Cardiac fibroblast (primary cell): ENCODE data around the gene BTN3A1.
A peak's percentile ranks its signal among the peaks of the same experiment; 100 is the strongest.

Experiments
- DNase-seq, 2 donors: peaks; one replicate each; pipeline versions ENCODE4 v3.0.0 to v3.0.0-alpha.2; 2010; ENCODE audit warnings: low read depth in 2 of 2
- H3K4me3 ChIP-seq, 2 donors: replicated peaks in 1 of 2; 1 replicate in 1 of 2; 2 replicates in 1 of 2; pipeline ENCODE4 v1.5.1; 2011; ENCODE audit warnings: low read depth in 2 of 2, low read length in 2 of 2, mild to moderate bottlenecking in 2 of 2, moderate library complexity in 1 of 2
- TF ChIP-seq, protein P1 (sequence below): IDR thresholded peaks from one replicate; pipeline ENCODE4 v1.5.1; 2011; ENCODE audit warnings: low read depth, mild to moderate bottlenecking, low read length, inconsistent platforms

BTN3A1 gene

DNA sequence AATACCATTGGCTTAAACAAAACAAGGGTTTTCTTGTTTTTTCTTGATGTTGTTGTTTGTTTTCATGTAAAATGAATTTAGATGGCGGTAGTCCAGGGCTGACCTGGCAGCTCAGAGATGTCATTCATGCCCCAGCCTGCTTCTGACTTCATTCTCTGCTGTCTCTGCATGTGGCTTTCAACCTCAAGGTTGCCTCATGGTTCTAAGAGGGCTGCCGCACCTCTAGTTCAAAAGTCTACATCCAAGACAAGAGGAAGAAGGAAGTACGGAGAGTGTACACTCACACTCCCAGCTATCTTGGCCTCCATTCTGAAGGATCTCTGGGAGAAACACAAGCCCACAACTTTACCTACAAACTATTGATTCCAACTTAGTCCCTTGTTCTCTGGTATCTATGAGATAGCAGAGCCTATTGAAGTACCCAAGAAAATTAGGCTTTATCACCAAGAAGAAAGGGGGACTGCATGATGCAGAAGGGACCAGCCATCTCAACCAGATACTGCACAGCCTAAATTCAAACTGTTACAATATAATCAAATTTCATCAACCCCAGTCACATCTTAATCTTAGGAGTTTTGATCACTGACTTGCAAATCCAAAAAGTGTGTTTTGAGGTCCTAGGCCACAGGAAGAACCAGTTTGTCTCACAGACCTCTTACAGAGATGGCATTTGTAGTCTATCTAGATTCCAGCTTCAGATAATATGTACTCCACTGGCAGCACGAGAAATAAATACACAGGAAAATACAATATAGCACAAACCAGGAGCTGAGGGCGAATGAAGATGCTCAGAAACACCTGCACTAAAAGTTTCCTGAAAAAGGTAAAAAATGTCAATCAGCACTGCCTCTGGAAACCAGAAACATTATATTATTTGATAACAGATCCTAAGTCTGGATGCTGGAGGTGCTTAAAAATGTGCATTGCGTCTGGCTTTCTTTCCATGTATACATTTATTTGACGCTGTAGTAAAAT is 37.4 kb downstream of the BTN3A1 start:
- H3K4me3 ChIP-seq: peak overlapping the region in 1 of 2 donors; percentile 63
- TF ChIP-seq, protein P1, sequence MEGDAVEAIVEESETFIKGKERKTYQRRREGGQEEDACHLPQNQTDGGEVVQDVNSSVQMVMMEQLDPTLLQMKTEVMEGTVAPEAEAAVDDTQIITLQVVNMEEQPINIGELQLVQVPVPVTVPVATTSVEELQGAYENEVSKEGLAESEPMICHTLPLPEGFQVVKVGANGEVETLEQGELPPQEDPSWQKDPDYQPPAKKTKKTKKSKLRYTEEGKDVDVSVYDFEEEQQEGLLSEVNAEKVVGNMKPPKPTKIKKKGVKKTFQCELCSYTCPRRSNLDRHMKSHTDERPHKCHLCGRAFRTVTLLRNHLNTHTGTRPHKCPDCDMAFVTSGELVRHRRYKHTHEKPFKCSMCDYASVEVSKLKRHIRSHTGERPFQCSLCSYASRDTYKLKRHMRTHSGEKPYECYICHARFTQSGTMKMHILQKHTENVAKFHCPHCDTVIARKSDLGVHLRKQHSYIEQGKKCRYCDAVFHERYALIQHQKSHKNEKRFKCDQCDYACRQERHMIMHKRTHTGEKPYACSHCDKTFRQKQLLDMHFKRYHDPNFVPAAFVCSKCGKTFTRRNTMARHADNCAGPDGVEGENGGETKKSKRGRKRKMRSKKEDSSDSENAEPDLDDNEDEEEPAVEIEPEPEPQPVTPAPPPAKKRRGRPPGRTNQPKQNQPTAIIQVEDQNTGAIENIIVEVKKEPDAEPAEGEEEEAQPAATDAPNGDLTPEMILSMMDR: no peak
- DNase-seq: no peak

DNA sequence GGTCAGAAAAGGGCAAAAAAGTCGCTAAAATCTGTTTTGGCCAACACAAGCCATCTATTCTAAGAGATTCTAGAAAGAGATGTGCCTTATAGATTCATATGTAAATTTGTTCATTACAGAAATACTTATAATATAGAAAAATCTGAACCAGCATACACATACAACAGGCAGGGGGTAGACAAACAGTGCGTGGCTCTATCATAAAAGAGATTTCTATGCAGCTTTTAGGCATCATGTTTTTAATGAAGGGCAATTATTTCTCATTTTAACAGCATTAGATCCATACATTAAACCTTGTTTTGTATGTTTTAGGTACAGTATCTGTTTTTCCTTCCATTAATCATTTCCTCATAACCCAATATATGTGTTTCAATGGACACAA is 38.9 kb downstream of the BTN3A1 start:
- TF ChIP-seq, protein P1: no peak
- no peak for DNase-seq
- peak overlapping the region; percentile 54 to 63 for H3K4me3 ChIP-seq

DNA sequence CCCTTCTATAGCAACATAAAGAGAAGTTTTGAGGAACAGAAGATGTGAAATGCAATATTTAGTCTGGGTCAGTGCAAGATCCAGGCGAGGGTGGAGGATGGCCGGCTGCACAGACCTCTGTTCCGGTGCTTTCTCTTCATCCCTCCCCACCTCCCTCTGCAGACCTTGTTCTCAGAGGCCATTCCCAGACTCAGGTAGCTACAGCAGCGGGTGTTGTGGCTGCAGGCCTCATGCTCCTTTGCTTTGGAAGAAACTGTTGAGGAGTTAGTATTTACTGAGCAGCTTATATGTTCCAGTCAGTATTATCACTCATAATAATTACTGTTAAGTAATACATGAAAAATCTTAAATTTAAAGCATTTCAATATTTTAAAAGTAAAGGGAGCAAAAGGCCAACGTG is 39.9 kb downstream of the BTN3A1 start:
- no peak for DNase-seq
- peak overlapping the region in 1 of 2 donors; percentile 14 for H3K4me3 ChIP-seq
- TF ChIP-seq, protein P1: no peak

DNA sequence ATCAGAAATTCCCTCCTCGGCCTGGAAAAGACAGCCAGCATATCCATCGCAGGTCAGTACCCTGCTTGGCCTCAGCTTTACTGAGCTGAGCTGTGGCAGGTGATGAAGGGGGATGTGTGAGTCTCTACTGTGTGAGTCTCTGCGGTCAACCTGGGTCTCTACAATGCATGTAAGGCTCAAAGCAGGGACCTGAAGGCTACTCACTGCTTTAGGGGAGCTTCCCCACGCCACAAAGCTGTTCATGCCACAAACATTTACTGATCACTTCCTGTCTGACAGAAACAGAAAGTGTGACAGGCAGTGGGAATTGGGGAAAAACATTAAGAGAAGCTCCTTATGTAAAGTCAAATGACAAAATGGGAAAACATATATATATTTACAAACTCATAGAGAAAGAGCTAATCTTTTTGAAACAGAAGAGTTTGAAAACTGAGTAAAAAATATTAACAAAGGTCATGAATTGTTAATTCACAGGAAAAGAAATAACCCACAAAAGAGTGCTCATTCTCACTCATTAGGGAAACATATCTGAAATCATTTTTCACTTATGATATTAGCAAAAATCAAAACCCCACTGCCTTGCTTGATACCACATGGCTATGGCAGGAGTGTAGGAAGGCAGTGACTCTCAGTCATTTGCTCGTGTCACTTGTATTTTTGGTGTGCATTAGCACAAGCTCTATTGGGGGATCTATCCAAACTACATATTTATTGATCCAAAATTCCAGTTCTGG is 44.0 kb downstream of the BTN3A1 start:
- no peak overlapping the region for H3K4me3 ChIP-seq
- TF ChIP-seq, protein P1: no peak
- DNase-seq: no peak

DNA sequence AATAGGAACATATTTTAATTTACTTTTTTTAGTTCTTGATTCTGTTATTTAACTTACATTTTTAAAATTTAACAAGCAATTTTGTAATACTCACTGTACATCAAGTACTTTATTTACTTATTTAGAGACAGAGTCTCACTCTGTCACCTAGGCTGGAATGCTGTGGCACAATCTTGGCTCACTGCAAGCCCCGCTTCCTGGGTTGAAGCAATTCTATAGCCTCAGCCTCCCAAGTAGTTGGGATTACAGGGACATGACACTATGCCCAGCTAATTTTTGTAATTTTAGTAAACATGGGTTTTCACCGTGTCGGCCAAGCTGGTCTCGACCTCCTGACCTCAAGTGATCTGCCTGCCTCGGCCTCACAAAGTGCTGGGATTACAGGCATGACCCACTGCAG is 45.2 kb downstream of the BTN3A1 start:
- no peak overlapping the region for H3K4me3 ChIP-seq
- TF ChIP-seq, protein P1: no peak
- no peak for DNase-seq

DNA sequence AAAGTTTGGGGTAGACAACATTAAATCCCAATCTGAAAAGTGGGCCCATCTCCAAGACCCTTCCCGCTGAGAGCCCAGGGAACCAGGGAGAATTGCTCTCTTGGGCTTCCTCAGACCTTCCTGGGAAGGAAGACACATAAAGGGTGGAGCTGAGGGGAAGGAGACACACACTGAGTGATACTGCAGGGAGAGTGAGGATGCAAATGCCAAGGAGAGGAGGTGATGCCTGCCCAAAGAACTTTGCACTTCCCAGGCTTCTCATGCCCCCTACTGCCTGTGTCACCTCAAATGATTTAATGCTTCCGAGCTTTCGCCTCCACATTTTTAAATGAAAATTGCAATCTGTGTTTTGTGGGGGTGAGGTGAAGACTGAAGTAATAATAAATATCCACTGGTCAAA is 48.2 kb downstream of the BTN3A1 start:
- no peak overlapping the region for H3K4me3 ChIP-seq
- TF ChIP-seq, protein P1: peak; percentile 1
- DNase-seq: no peak
